HG03354 (cell line): ENCODE results near the gene ARSG.
"Not testable (repeated sequence)": the region's sequence is repeated elsewhere in the genome, so short reads cannot be mapped to it uniquely, and the experiment has no call there.

Source experiments
- ATAC-seq: cut with Tn5 transposase; IDR thresholded peaks from one replicate; pipeline ENCODE4 v1.9.1; 2021; ENCODE audit warnings: mild to moderate bottlenecking; ENCODE audit not compliant: unreplicated experiment, poor library complexity, severe bottlenecking

Gene ARSG

GRCh38 chr17:68414901-68415300 is 123.6 kb downstream of the ARSG start:
- ATAC-seq: not testable (repeated sequence)

GRCh38 chr17:68417317-68417716 is 126.0 kb downstream of the ARSG start:
- no peak for ATAC-seq

GRCh38 chr17:68418876-68419275 is 127.6 kb downstream of the ARSG start:
- ATAC-seq: no peak

- ATAC-seq: no peak
Measured at GRCh38 chr17:68420065-68420464, 128.8 kb downstream of the ARSG start.

- no peak for ATAC-seq
Measured at GRCh38 chr17:68421486-68421885, 130.2 kb downstream of the ARSG start.

- ATAC-seq: no peak
Measured at GRCh38 chr17:68422821-68423220, 131.5 kb downstream of the ARSG start.

GRCh38 chr17:68423251-68423650 is 132.0 kb downstream of the ARSG start:
- no peak for ATAC-seq

GRCh38 chr17:68424203-68424602 is 132.9 kb downstream of the ARSG start:
- ATAC-seq: no peak

- no peak for ATAC-seq
Measured at GRCh38 chr17:68424861-68425260, 133.6 kb downstream of the ARSG start.

GRCh38 chr17:68425979-68426378 is 134.7 kb downstream of the ARSG start:
- no peak for ATAC-seq

GRCh38 chr17:68427575-68427974 is 136.3 kb downstream of the ARSG start:
- ATAC-seq: no peak

- ATAC-seq: no peak
Measured at GRCh38 chr17:68428498-68429172, 137.3 kb downstream of the ARSG start.

GRCh38 chr17:68429881-68430280 is 138.6 kb downstream of the ARSG start:
- ATAC-seq: no peak

GRCh38 chr17:68431045-68431608 is 139.8 kb downstream of the ARSG start:
- no peak for ATAC-seq

- no peak for ATAC-seq
Measured at GRCh38 chr17:68431661-68432071, 140.4 kb downstream of the ARSG start.

- ATAC-seq: no peak
Measured at GRCh38 chr17:68432086-68432864, 141.0 kb downstream of the ARSG start.

- ATAC-seq: no peak
Measured at GRCh38 chr17:68433211-68433610, 141.9 kb downstream of the ARSG start.

GRCh38 chr17:68433911-68434508 is 142.7 kb downstream of the ARSG start:
- no peak for ATAC-seq

GRCh38 chr17:68435361-68435760 is 144.1 kb downstream of the ARSG start:
- no peak for ATAC-seq
